Tibial nerve (tissue), 4 donors: Measurements from ENCODE around the gene MEPCE. TPM values are rescaled to one million over a fixed set of nuclear protein-coding genes. Genes with fewer than 3 reads are reported as not detected.

Source experiments
- DNase-seq, 2 donors: peaks; one replicate each; pipeline ENCODE4 v3.0.0-alpha.2; 2019; ENCODE audit warnings: low spot score in 2 of 2
- H3K27ac ChIP-seq, 4 donors: fragments of 200-600 bp; sonication (generic) in 3 of 4; one replicate each; pipeline ENCODE4 v1.5.1; 2017 to 2019; ENCODE audit warnings: mild to moderate bottlenecking in 1 of 4
- H3K27me3 ChIP-seq, 2 donors: fragments of 200-600 bp; sonication (generic) in 1 of 2; one replicate each; pipeline versions ENCODE4 v1.5.1 to v1.6.0; 2017 to 2019
- H3K36me3 ChIP-seq, 3 donors: fragments of 200-600 bp; sonication (generic); one replicate each; pipeline ENCODE4 v1.5.1; 2018 to 2019
- H3K4me1 ChIP-seq, 4 donors: fragments of 200-600 bp; sonication (generic) in 3 of 4; one replicate each; pipeline ENCODE4 v1.5.1; 2017 to 2019
- H3K4me3 ChIP-seq, 4 donors: fragments of 200-600 bp; sonication (generic) in 3 of 4; one replicate each; pipeline ENCODE4 v1.5.1; 2017 to 2019; ENCODE audit warnings: mild to moderate bottlenecking in 1 of 4, moderate library complexity in 1 of 4
- H3K9me3 ChIP-seq, 4 donors: fragments of 200-600 bp; sonication (generic) in 3 of 4; one replicate each; pipeline ENCODE4 v1.5.1; 2017 to 2019
- CTCF ChIP-seq, 5 experiments: fragments of 200-600 bp in 3 of 5; fragments of 450-650 bp in 2 of 5; sonication (generic) in 3 of 5; IDR thresholded peaks; one replicate each; pipeline ENCODE4 v1.5.1; 2016 to 2019; ENCODE audit warnings: antibody characterized with exemption in 5 of 5, mild to moderate bottlenecking in 3 of 5, moderate library complexity in 2 of 5
- EP300 ChIP-seq, 2 donors: sonication (generic); formaldehyde crosslinking; IDR thresholded peaks; one replicate each; pipeline ENCODE4 v1.6.1; 2017; ENCODE audit warnings: antibody characterized with exemption in 2 of 2, mild to moderate bottlenecking in 1 of 2
- POLR2A ChIP-seq, 2 donors: fragments of 450-650 bp; IDR thresholded peaks; one replicate each; pipeline ENCODE4 v1.6.1; 2017; ENCODE audit warnings: antibody characterized with exemption in 2 of 2, mild to moderate bottlenecking in 2 of 2, moderate library complexity in 2 of 2
- WGBS, 2 donors: methylation state at CpG; one replicate each; pipeline ENCODE4 v1.1.5; 2018; 5-methylcytosine and 5-hydroxymethylcytosine counted together
- total RNA-seq, 4 donors: library from RNA; depleted of rRNA; stranded (reverse); fragments of >200 nt; gene quantifications; one replicate each; pipeline ENCODE4 v1.1.0, GENCODE V29; 2016

MEPCE gene
- total RNA-seq, 4 donors from 2014 or later: 39.5 to 50.2 (median 46.6) TPM

- Histone ChIP-seq H3K27me3 (no peaks in the 10 kb centered on the region), H3K4me3 (peak overlapping the region; percentile 84 to 99 (median 92)), H3K27ac (peak overlapping the region; percentile 88 to 98 (median 94)), H3K36me3 (peaks cover 0 to 33% (median 0%) of the 10 kb centered on the region in 3 donors), H3K9me3 (no peaks in the 10 kb centered on the region), H3K4me1 (peaks cover 4 to 74% (median 56%) of the 10 kb centered on the region in 4 donors)
- peak in 4 of 5 experiments; percentile 5 to 19 (median 13) for TF ChIP-seq CTCF (IDR thresholded peaks at IDR 0.05)
- TF ChIP-seq POLR2A (IDR thresholded peaks at IDR 0.05): no peak
- no peak for TF ChIP-seq EP300 (IDR thresholded peaks at IDR 0.05)
- 2 to 4% methylated on average over 26 to 29 of the region's 30 CpGs for WGBS, 2 donors
- no peak for DNase-seq
These were observed 47.6 kb downstream of the MEPCE start for GRCh38 chr7:100476903-100477870.

- no peak for DNase-seq
- no peak for TF ChIP-seq EP300 (IDR thresholded peaks at IDR 0.05)
- TF ChIP-seq CTCF (IDR thresholded peaks at IDR 0.05): no peak
- TF ChIP-seq POLR2A (IDR thresholded peaks at IDR 0.05): no peak
- H3K27me3 ChIP-seq: no peaks in the 10 kb centered on the region
- 0 to 3% methylated on average over 11 to 16 of the region's 16 CpGs for WGBS, 2 donors
- peaks cover 4 to 74% (median 55%) of the 10 kb centered on the region in 4 donors for H3K4me1 ChIP-seq
- H3K36me3 ChIP-seq: peaks cover 0 to 27% (median 0%) of the 10 kb centered on the region in 3 donors
- peak overlapping the region; percentile 84 to 99 (median 92) for H3K4me3 ChIP-seq
- no peaks in the 10 kb centered on the region for H3K9me3 ChIP-seq
- H3K27ac ChIP-seq: peak overlapping the region; percentile 88 to 98 (median 94)
These were observed 48.2 kb downstream of the MEPCE start for GRCh38 chr7:100477871-100478267.

GRCh38 chr7:100478958-100479660, 49.5 kb downstream of the MEPCE start, which contains the start of gene TSC22D4:
TSS of gene TSC22D4 (minus strand) at chr7:100479214. CDS start at chr7:100478038, 1,176 bp downstream.
- DNase-seq: peak; percentile 91 to 95
- Histone ChIP-seq H3K4me3 (peak within 1 kb of the TSS; percentile 84 to 99 (median 92)), H3K9me3 (no peaks in the 10 kb centered on the region), H3K27ac (peak within 1 kb of the TSS; percentile 88 to 98 (median 94)), H3K4me1 (peaks cover 0 to 70% (median 49%) of the 10 kb centered on the region in 4 donors), H3K27me3 (no peaks in the 10 kb centered on the region), H3K36me3 (peaks cover 0 to 20% (median 0%) of the 10 kb centered on the region in 3 donors)
- WGBS, 2 donors: 0 to 1% methylated on average over 16 to 25 of the region's 27 CpGs
- TF ChIP-seq EP300 (IDR thresholded peaks at IDR 0.05) (peak; percentile 68 to 98), POLR2A (IDR thresholded peaks at IDR 0.05) (peak; percentile 77 to 95), CTCF (IDR thresholded peaks at IDR 0.05) (peak in 1 of 5 experiments; percentile 39)

- DNase-seq: no peak
- no peaks in the 10 kb centered on the region for H3K27me3 ChIP-seq
- H3K27ac ChIP-seq: peak overlapping the region in 1 of 4 donors; percentile 25
- 65 to 79% methylated on average over 1 of the region's 1 CpG for WGBS, 2 donors
- H3K36me3 ChIP-seq: peaks cover 0 to 11% (median 0%) of the 10 kb centered on the region in 3 donors
- H3K4me3 ChIP-seq: no peak overlapping the region
- no peaks in the 10 kb centered on the region for H3K9me3 ChIP-seq
- peaks cover 0 to 67% (median 33%) of the 10 kb centered on the region in 4 donors for H3K4me1 ChIP-seq
- TF ChIP-seq EP300 (IDR thresholded peaks at IDR 0.05) (no peak), CTCF (IDR thresholded peaks at IDR 0.05) (no peak), POLR2A (IDR thresholded peaks at IDR 0.05) (no peak)
These were observed 51.8 kb downstream of the MEPCE start for GRCh38 chr7:100481466-100481865.
